GM19193 (cell line): ENCODE results near the gene KIF26A.

ENCODE experiments used
- POLR2A ChIP-seq: IDR thresholded peaks from 4 replicates; pipeline ENCODE4 v1.6.1; 2011; ENCODE audit not compliant: insufficient read depth, insufficient read length; ENCODE audit errors: extremely low read depth

KIF26A gene

GRCh38 chr14:104197449-104198247 is 59.3 kb downstream of the KIF26A start:
- no peak for TF ChIP-seq POLR2A

DNA sequence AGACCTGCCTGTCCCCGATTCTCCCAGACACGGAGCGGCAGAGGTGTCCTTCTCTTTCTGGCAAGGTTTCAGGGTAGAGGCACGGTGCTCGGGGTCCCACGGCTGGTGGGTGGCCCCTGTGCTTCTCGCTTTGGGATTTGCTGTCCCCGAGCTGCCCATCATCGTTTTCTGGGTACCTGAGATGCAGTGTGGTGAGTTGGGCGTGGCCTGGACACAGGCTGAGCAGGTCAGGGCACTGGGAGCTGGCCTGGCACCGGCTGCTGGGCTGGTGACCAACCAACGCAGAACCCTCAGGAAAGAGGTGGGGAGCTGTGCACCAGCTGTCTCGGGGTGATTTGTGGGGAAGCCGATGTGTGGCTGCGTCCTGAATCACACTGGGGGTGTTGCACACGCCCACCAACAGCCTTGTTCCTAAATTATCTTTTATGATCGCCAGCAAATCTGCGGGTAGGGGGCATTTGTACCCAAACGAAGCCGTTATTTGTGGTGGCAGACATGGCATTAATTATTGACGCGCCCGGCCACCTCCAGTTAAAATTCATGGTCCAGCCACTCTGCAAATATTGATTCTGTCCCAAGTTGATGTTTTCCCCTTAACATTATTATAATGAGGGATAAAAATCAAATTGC is 61.0 kb downstream of the KIF26A start:
- TF ChIP-seq POLR2A = no peak

DNA sequence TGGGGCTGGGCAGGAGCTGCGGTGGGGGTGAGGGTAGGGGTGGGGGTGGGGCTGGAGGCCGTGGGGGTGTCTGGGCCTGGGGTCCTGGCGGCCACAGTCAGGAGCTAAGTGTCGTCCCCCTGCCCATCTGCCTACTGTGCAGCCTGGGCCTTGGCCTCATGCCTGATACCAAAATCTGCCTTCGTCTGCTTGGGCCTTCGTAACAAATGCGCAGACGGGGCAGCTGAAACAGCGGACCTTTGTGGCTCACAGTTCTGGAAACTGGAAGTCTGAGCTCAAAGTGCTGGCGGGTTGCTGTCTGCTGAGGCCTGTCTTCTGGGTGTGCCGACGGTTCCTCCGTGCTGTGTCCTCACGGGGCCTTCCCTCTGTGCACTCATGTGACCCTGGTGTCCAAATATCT is 61.7 kb downstream of the KIF26A start:
- no peak for TF ChIP-seq POLR2A

DNA sequence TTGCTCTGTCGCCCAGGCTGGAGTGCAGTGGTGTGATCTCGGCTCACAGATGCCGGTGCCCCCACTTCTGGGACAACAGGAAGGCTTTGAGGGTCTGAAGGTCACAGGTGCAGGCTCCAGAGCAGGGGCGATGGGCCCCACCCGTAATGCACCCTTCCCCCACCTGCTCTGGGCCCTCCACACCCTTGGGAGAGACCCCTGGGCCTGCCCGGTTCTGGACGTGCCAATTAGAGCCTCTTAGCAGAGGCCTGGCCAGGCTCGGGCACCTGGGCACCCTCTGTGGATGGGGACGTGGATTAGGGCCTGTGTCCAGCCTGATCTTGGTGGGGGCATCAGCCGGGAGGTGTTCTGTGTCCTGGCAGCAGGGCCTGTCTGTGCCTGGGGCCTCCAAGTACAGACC is 62.2 kb downstream of the KIF26A start:
- no peak for TF ChIP-seq POLR2A

- TF ChIP-seq POLR2A = no peak
These were observed 62.7 kb downstream of the KIF26A start for GRCh38 chr14:104201063-104201462.

DNA sequence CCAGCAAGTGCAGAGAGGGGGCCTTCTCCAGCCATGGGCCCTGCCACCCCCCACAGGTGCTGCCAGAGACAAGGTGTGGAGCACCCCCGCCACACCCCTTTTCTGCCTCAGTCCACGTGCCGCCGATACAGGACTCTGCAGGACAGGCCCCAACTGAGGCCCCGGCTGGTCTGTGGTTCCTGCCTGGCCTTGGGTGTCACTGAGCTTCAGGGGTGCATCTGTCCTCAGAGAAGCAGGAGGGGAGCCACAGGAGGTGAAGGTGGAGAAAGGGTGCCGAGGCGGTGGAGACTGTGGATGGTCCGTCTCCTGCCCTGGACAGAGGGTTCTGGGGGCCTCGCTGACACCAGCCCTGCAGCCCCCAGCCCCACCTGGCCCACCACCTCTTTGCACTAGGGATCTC is 63.1 kb downstream of the KIF26A start:
- TF ChIP-seq POLR2A = no peak

GRCh38 chr14:104202259-104203070 is 64.1 kb downstream of the KIF26A start:
- no peak for TF ChIP-seq POLR2A

DNA sequence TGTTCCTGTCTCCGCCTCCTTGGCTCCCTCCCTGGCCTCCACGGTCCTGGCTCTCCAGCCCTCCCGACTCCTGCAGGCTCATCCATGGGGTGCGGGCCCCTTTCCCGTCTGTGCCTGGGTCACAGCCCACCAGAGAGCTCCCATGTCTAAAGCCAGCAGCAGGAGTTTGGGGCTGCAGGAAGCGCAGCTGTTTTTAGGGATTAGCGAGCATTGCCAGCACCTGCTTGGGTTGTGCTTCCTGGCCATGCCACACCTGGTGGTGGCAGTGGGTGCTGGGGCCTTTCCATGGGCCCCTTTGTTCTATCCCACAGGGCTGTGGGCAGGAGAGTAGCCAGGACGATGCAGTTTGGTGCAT is 64.7 kb downstream of the KIF26A start:
- no peak for TF ChIP-seq POLR2A

DNA sequence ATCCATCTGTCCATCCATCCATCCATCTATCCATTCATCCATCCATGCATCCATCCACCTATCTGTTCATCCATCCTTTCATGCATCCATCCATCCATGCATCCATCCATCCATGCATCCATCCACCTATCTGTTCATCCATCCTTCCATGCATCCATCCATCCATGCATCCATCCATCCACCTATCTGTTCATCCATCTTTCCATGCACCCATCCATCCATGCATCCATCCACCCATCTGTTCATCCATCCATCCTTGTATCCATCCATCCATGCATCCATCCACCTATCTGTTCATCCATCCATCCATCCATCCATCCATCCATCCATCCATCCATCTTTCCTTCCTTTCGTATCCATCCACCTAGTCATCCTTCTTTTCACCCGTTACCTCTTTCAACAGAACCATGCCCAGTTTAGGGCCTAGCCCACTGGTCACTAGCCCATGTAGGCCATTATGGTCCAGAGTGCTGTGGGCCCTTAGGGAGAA is 66.3 kb downstream of the KIF26A start:
- TF ChIP-seq POLR2A = no peak

DNA sequence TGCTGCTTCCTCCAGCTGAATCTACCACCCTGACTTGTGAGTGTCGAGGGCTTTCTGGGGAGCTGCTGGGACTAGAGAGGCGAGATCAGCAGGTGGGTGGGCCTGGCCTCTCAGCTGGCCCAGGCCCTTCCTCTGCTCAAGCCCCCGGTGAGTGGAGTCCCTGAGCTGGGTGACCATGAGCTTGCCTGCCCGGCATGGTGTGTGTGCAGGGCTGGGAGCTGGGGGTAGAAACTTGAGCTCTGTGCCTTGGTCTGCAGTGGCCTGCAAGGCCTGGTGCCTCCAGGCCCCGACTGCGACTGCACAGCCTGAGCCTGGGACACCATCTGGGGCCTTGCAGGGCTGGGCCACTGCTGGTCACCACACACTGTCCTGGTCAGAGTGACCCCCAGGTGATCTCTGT is 67.4 kb downstream of the KIF26A start:
- no peak for TF ChIP-seq POLR2A

- no peak for TF ChIP-seq POLR2A
These were observed 68.0 kb downstream of the KIF26A start for GRCh38 chr14:104206281-104206904.

DNA sequence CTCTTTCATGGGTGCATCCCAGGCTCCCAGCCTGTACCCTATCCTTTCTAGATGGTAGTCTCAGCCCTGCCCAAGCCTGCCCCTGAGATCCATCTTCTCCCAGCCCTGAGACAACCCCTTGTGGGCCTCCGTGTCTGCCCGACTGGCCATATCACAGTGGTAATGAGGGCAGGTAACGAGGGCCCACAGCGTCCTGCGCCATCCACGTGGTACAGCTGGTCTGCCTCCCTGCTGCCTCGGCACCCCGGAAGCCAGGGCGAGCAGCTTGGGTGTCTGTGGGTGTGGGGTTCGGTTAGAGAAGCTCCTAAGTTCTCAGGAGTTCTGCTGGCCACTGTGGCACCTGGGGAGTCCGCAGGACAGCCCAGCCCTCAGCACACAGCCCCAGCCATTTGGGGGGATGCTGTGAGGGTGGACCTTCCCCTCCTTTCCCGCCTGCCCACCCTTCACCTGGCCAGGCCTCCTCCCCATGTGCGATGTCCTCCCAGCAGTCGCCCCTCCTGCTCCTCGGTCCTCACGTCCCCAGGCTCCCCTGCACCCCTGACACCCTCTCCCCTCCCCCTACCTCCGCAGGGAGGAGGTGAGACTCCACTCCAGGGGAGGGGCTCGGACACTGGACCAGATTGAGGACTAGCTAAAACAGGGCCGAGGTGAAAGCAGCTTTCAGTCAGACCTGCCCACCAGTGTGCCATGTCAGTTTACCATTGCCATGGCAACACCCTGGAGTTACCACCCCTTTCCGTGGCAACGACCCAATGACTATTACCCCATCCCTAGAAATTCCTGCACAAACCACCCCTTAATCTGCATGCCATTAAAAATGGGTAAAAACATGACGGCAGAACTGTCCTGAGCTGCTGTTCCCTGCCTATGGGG is 69.0 kb downstream of the KIF26A start:
- TF ChIP-seq POLR2A = no peak

DNA sequence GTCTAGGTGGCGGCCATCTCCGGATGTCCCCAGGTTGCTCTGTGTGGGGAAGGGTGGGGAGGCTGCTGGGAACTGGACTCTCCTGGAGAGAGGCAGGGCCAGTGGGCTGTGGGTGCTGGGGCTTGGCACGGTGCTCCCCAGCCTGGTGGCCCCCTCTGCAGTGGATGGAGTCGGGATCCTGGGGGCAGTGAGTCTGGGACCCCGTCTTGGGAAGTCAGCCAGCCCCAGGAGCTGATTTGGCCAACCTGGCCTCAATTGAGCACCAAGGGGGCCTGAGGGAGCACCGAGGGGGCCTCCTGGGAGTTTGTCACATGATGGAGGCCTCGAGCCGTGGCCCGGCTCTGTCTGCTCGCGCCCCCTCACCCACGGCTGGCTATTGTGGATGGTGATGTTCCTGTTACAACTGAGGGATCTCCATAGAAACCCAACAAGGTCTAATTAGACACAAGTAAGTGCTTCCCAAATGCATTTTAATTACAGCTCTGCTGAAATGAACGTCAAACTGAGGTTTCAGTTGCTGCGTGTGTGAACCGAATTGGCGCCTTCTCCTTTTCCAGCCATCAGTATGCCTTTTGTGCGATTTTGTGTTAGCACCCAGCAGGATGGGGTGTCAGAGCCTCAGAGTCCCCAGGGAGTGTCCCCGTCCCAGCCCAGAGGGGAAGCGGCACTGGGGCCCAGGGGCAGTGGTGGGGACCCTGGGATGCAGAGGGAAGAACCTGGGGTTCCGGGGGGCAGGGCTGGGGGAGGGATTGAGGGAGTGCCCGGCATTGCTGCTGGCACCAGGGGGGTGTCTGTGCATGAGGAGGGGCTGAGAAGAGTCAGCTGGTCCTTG is 71.8 kb downstream of the KIF26A start:
- TF ChIP-seq POLR2A = no peak

GRCh38 chr14:104210817-104211195 is 72.4 kb downstream of the KIF26A start:
- no peak for TF ChIP-seq POLR2A

DNA sequence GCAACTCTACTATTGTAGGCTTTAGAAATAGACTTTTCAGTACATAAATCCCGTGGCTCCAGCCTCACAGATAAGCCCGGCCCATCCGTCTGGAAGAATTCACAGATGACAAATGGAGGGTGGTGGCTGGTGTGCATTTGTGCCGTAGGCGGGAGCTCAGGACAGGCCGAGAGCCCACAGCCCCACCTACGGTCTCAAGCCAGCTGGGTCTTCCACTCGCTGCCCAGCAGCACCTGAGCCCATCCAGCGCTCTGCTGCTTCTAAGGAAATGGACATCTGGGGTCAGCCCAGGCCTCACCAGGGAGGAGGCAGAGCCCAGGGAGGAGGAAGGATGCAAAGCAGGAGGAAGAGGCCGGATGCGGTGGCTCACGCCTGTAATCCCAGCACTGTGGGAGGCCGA is 72.8 kb downstream of the KIF26A start:
- no peak for TF ChIP-seq POLR2A
